NB4 (cell line): ENCODE results near the gene FAM107B.

Experiments used
- POLR2A ChIP-seq: IDR thresholded peaks from 2 replicates; pipeline ENCODE4 v1.6.1; 2011; ENCODE audit warnings: mild to moderate bottlenecking; ENCODE audit not compliant: insufficient read length; ENCODE audit errors: extremely low read depth
- TF ChIP-seq, protein P1 (sequence below): IDR thresholded peaks from one replicate; pipeline ENCODE4 v1.5.1; 2012; ENCODE audit warnings: low read depth, low read length

DNA sequence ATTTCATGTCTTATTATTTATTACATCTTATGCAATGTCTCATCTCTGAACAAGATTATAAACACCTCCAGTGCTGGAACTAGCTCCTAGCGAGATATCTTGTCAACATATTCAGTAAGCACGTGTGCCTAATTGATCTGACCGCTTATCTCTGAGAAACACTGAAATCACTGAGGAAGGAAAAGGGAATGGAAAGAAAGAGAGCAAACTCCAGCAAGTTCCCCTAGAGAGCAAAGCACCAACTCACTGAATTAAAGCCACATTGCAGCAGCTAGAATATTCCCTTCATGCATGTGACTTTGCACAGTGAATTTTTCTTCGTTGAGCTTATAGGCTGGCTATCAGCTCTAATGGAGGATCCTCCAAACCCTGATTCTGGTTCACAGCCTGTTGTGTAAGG lies 266.9 kb downstream of the FAM107B start:
- TF ChIP-seq, protein P1, sequence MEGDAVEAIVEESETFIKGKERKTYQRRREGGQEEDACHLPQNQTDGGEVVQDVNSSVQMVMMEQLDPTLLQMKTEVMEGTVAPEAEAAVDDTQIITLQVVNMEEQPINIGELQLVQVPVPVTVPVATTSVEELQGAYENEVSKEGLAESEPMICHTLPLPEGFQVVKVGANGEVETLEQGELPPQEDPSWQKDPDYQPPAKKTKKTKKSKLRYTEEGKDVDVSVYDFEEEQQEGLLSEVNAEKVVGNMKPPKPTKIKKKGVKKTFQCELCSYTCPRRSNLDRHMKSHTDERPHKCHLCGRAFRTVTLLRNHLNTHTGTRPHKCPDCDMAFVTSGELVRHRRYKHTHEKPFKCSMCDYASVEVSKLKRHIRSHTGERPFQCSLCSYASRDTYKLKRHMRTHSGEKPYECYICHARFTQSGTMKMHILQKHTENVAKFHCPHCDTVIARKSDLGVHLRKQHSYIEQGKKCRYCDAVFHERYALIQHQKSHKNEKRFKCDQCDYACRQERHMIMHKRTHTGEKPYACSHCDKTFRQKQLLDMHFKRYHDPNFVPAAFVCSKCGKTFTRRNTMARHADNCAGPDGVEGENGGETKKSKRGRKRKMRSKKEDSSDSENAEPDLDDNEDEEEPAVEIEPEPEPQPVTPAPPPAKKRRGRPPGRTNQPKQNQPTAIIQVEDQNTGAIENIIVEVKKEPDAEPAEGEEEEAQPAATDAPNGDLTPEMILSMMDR: no peak
- no peak for TF ChIP-seq POLR2A
